Measurements from ENCODE around the gene ZSCAN23. TPM values are rescaled to one million over a fixed set of nuclear protein-coding genes. Genes with fewer than 3 reads are reported as not detected.

The ZSCAN23 gene
- 1 to 10 TPM; 3.0 to 6.8 (median 4.7) TPM for total RNA-seq
- 1 to 10 TPM; 2.0 to 2.3 TPM for polyA plus RNA-seq
- long read RNA-seq, donor 1, partial matches to known transcripts, result 1 of 19 reads
- long read RNA-seq, donor 1, other reads (novel, unspliced or antisense), result 17 of 19 reads
- long read RNA-seq, donor 2, partial matches to known transcripts, result 0 of 2 reads
- long read RNA-seq, donor 2, other reads (novel, unspliced or antisense), result 0 of 2 reads
- long read RNA-seq, donor 3, result 0 reads

- H3K36me3 ChIP-seq, result no peaks in the 10 kb centered on the region
- H3K27ac ChIP-seq, result peak within 1 kb of the TSS; percentile 20 to 30
- 0 to 1% (median 1%) methylated on average over 32 of the region's 32 CpGs for WGBS, 3 donors
- TF ChIP-seq EP300 (IDR thresholded peaks at IDR 0.05) (no peak), POLR2A (IDR thresholded peaks at IDR 0.05) (no peak), CTCF (IDR thresholded peaks at IDR 0.05) (no peak)
- peak; percentile 68 to 85 (median 79) for DNase-seq
- H3K9me3 ChIP-seq, result no peaks in the 10 kb centered on the region
- no peaks in the 10 kb centered on the region for H3K27me3 ChIP-seq
- H3K4me1 ChIP-seq (ENCODE audit: insufficient read depth), result no peaks in the 10 kb centered on the region
- intact Hi-C loops (cut with DNase I), result no loop called here
- peak within 1 kb of the TSS; percentile 76 for H3K4me3 ChIP-seq
Observed at GRCh38 chr6:28443112-28443773, at the start of gene ZSCAN23. Gene ZSCAN23 (minus strand): TSS chr6:28443491. CDS start chr6:28436266, 7,225 bp downstream.

- intact Hi-C loops (cut with DNase I), result no loop called here
- Histone ChIP-seq H3K4me1 (ENCODE audit: insufficient read depth) (peaks cover 1% of the 10 kb centered on the region), H3K27me3 (no peaks in the 10 kb centered on the region), H3K9me3 (no peaks in the 10 kb centered on the region), H3K4me3 (no peak overlapping the region), H3K27ac (no peak overlapping the region), H3K36me3 (no peaks in the 10 kb centered on the region)
- DNase-seq, result no peak
- TF ChIP-seq EP300 (IDR thresholded peaks at IDR 0.05) (no peak), POLR2A (IDR thresholded peaks at IDR 0.05) (no peak), CTCF (IDR thresholded peaks at IDR 0.05) (no peak)
- WGBS, 3 donors, result 53 to 62% (median 55%) methylated on average over 3 of the region's 3 CpGs
Observed at GRCh38 chr6:28491984-28492317, 48.7 kb upstream of the ZSCAN23 start.

- Histone ChIP-seq H3K27ac (peak overlapping the region; percentile 80 to 84), H3K9me3 (no peaks in the 10 kb centered on the region), H3K36me3 (no peaks in the 10 kb centered on the region), H3K4me1 (ENCODE audit: insufficient read depth) (peaks cover 1% of the 10 kb centered on the region), H3K4me3 (peak overlapping the region; percentile 43), H3K27me3 (no peaks in the 10 kb centered on the region)
- 4 to 6% (median 5%) methylated on average over 23 of the region's 23 CpGs for WGBS, 3 donors
- intact Hi-C loops (cut with DNase I), result no loop called here
- TF ChIP-seq CTCF (IDR thresholded peaks at IDR 0.05) (no peak), POLR2A (IDR thresholded peaks at IDR 0.05) (no peak), EP300 (IDR thresholded peaks at IDR 0.05) (no peak)
- DNase-seq, result peak in 4 of 5 donors; percentile 42 to 49 (median 45)
Observed at GRCh38 chr6:28490205-28490890, 47.1 kb upstream of the ZSCAN23 start.

GRCh38 chr6:28489366-28490204, 46.3 kb upstream of the ZSCAN23 start:
- Histone ChIP-seq H3K4me3 (peak overlapping the region; percentile 43), H3K9me3 (no peaks in the 10 kb centered on the region), H3K27me3 (no peaks in the 10 kb centered on the region), H3K4me1 (ENCODE audit: insufficient read depth) (peaks cover 1% of the 10 kb centered on the region), H3K27ac (peak overlapping the region; percentile 80 to 84), H3K36me3 (no peaks in the 10 kb centered on the region)
- TF ChIP-seq CTCF (IDR thresholded peaks at IDR 0.05) (no peak), POLR2A (IDR thresholded peaks at IDR 0.05) (peak; percentile 42)
- peak; percentile 81 to 90 (median 86) for DNase-seq
- 1 to 3% (median 1%) methylated on average over 39 to 40 of the region's 40 CpGs for WGBS, 3 donors
- intact Hi-C loops (cut with DNase I), result loop anchor here in 1 of 4 donors (5.0 kb wide), 1 partner anchor 1138 kb away; no protein-coding TSS in a partner anchor
